Stimulated activated CD8-positive, alpha-beta memory T cell treated with anti-CD3 and anti-CD28 coated beads, Interleukin-12 subunit alpha, Interleukin-12 subunit beta, amount 100 ng/mL, for 1 hour (primary cell): ENCODE measurements around the gene USP16.
A peak's percentile ranks its signal among the peaks of the same experiment; 100 is the strongest.
"Not testable (repeated sequence)": the region's sequence is repeated elsewhere in the genome, so short reads cannot be mapped to it uniquely, and the experiment has no call there.

Experiments used
- DNase-seq: peaks from one replicate; pipeline ENCODE4 v3.0.0-alpha.2; 2020; ENCODE audit warnings: low read depth

The USP16 gene

DNA sequence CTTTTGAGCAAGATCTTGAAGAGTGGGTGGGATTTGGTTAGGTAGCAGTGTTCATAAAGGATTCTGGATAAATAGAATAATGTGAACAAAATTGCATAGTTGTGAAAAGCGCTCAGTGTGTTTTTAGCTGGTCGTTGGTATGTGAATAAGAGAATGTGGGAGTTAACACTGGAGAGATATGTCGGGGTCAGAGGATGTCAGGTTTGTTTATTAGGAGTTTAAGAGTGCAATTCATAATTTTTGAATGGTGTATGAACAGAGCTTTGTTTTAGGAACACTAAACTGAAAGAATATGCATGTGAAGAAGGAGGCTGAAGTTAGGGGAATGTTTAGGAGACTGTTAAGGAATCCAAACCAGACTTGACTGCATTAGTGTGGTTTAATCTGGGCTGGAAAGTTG is 9.4 kb downstream of the USP16 start:
- no peak for DNase-seq

DNA sequence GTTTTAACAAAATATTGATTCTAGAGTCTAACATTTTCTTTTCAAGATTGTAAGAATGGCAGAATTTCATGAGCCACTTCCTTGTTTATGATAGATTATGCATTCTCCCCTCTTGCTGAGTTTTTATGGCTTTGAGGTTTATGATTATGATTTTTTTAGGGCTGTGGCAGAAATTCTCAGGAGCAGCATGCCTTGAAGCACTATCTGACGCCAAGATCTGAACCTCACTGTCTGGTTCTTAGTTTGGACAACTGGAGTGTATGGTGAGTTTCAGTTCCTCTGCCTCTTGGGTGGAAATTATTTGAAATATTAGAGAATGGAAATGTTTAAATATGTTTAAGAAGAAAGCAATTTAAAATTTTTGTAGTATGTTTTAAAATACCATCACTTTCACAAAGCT is 10.2 kb downstream of the USP16 start:
- DNase-seq = no peak

DNA sequence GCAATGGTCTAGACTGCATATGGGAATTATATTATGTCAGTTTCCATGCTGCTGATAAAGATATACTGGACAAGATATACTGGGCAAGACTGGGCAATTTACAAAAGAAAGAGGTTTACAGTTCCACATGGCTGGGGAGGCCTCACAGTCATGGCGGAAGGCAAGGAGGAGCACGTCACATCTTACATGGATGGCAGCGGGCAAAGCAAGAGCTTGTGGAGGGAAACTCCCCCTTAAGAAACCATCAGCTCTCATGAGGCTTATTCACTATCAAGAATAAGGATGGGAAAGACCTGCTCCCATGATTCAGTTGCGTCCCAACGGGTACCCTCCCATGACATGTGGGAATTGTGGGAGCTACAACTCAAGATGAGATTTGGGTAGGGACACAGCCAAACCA is 27.8 kb downstream of the USP16 start:
- no peak for DNase-seq

DNA sequence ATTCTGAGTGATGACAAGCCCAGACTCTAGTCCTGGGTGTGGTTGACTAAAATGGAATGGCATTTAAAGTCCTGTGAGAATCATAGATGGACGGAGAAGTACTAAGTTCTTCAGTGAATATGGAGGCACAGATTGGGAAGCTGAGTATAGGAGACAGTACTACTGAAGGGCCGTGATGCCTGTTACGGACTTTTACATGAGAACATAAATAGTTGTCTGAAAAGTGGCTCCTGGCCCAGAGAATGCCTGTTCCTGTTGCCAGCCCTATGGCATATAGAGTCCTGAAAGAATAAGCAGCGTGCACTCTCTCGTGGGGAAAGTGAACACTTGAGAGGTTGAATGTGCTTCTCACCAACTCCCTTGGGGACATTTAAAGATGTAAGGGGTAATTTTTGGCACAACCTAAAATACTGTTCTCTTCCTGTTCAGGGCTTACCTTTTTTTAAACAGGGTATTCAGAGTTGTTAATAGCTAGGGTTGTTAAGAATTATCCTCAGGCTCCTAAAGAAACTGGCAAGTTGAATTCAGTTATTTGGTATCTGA is 28.6 kb downstream of the USP16 start:
- DNase-seq = no peak

DNA sequence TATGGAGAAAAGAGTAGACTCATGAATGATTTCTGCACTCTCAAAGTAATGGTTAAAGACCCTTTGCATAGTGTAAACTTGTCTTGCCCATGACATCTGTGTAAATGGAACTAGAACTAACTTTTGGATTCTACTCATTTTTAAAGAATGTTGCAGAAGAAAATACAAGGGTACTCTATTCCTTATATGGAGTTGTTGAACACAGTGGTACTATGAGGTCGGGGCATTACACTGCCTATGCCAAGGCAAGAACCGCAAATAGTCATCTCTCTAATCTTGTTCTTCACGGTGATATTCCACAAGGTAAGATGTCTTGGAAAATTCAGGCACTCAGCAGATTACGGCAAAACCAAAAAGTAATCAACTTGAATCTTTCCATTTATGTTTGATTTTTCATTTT is 29.2 kb downstream of the USP16 start:
- no peak for DNase-seq

DNA sequence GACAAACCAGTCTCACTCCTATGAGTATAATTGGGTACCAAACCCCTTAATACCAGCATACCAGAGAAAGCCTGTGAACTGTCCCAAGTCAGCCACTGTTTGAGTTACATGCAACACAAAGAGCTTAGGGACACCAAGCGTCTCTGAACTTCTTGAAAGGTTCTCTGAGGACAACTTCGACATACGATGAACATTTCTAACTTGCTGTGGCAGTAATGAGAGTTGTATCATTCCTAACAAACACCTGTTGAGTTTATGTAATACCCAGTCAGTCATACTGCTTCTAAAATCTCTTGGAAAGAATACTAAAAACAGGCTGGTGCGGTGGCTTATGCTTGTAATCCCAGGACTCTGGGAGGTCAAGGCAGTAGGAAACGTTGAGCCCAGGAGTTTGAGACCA is 30.6 kb downstream of the USP16 start:
- DNase-seq = no peak

DNA sequence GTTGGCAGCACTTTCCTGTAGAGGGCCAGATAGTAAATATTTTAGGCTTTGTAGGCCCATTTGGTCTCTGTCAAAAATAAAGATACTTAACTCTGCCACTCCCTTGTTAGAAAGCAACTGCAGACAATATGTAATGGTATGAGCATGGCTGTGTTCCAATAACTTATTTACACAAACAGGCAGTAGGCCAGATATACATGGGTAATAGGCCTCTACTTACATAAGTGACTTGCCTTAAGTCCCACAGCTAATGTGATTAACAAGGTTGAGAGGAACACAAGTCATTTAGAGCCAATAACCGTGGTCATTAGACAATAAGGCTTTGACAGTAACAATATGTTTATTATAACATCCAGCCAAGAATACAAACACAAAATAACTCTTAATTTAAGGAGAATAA is 31.5 kb downstream of the USP16 start:
- DNase-seq = no peak

DNA sequence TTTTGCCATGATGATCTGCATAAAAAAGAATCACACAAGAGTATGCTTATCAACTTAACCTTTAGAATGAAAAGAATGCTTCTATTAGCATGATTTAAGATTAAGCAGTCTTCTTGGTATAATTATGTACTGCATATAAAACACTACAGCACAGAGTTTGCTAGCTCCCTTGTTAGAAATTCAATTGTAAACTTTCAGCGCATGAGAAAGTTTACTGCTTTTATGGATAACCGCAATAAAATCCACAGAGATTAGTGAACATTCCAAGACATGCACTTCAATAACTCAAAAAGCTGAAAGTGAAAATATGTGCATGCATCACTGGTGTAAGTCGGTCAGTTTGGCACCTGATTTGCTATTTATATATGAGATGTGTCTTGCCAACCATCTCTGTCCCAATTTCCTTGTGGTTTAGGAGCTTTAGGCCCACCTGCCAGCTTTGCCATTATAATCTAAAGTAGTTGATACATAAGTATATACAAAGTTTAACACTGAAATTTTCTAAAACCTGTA is 32.1 kb downstream of the USP16 start:
- DNase-seq = no peak

DNA sequence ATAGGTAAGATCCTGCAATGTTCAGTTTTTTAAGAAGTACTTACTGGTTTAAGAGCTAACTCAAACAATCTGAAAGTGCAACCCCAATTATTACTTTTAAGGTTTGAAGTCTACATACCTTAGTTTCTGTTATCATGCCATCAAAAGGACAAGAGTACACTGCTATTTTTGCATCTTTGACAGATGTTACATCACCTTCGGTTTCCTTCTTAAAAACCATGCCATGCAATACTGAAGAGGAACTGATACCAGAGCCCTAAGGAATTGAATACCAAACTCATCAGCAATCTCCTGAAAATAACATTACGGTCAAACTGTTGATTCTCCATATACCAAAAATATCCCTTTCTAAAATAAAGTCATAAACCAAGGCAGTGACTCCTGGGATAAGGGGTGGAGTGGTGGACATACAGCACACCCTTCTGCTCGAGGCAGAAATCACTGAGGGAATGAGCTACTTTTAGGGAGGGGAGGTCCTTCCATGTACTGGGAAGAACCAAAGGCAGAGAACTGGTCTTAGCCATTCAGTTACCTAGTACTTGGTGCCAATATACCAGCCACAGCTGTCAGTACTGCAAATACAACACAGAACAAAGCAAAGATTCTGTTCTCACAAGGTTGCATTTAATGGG is 40.5 kb downstream of the USP16 start:
- DNase-seq = no peak

DNA sequence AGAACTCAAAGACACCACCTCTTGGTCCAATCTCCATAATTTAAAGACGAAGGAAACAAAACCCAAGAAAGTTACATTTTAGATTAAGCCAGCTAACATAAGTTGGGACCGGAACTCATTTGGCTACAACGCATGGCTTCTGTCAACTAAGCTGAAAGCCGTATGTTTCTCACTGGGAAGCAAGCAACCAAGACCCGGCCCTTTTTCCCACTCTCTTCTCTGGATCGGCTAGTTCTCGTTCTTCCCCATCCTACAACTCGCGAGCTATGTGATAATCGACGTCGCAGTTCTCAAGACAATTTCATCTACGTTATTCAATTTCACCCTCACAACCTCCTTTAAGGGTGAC is 48.4 kb downstream of the USP16 start:
- no peak for DNase-seq

DNA sequence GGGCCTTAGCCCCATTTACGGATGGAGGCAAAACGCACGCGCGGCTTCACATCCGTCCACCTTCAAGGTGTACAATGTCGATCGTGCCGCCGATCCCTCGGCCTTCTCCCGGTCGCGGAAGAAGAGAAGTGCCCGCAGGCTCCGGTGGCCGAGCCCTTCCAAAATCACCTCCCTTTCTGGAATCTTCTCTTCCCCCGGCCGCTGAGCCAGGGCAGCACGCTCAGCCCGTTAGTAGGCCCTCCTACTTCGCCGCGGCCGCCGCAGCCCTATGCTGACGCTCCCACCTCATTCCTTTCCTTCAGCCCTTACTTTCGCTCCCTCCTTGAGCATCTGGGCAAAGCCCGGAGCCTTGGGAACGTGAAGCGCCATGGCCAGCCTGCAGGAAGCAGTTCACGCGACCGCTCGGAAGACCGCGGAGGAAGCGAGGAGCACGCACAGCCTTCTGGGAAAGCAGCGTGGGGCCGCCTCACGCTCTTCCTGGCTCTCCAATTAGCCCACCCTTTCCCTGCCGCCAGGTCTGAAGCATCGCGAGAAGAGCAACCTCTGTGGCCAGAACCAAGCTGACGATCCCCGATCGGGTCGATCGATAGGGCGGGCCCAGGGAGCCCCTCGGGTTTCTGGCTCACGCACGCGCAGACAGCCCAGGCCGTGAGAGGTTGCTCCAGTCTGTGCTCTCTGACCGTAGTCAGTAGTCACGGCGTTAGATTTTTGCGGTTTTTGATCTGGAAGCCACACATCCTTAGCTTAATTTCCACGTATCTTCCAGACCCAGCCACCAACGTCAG is 48.9 kb downstream of the USP16 start, which contains the start of gene CCT8:
Gene CCT8 (minus strand): TSS at position 427 of the 785 bp plus-strand sequence. CDS start 58 bp downstream, at position 369.
- DNase-seq = peak; percentile 98

DNA sequence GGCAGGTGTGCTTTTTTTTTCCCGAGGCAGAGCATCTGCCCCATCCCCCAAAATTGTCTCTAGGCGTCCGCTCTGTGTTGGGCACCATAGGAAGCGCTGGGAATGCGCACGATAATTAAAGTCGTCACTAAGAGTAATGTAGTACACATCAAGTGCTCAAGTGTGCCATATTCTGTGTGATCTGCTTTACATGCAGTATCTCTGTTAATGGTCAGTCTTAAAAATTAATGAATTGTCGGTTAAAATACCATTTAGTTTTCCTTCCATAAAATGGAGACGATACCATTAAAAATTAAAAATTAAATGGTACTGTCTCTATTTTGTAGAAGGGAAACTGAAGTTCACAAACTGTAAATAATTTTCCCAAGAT is 49.5 kb downstream of the USP16 start:
- DNase-seq = no peak

DNA sequence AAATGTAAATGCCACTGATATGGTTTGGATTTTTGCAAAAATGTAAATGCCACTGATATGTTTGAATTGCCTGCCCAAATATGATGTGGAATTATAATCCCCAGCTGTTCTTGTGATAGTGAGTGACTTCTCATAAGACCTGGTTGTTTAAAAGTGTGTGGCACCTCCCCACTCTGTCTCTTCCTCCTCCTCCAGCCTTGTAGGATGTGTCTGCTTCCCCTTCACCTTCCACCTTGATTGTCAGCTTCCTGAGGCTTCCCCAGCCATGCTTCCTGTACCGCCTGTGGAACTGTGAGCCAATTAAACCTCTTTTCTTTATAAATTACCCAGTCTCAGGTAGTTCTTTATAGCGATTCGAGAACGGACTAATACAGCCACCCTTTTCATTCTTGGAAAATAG is 50.3 kb downstream of the USP16 start:
- no peak for DNase-seq

DNA sequence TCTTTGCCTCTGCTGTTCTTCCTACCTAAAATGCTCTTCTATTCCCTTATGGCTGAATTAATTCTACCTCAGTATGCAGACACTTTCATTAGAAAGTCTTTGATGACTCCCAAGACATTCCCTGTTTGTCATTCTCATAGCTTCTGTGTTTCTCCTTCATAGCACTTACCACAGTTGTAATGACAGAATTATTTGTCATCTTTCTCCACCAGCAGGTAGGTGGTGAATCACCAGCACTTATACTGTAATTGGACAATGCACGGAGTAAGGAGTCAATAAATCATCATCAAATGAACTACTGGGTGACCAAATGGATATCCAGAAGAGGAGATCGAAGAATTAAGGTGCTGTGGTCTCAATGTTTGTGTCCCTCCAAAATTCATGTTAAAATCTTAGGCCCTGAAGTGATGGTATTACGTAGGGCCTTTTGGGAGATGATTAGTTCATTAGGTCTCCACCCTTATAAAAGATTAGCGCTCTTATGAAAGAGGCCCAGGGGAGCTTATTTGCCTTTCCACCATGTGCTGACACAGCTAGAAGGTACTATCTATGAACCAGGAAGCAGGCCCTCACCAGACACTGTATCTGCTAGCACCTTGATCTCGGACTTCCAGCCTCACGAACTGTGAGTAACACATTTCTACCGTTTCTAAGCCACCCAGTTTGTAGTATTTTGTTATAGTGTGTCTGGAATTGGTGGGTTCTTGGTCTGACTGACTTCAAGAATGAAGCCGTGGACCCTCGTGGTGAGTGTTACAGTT is 51.4 kb downstream of the USP16 start:
- no peak for DNase-seq

DNA sequence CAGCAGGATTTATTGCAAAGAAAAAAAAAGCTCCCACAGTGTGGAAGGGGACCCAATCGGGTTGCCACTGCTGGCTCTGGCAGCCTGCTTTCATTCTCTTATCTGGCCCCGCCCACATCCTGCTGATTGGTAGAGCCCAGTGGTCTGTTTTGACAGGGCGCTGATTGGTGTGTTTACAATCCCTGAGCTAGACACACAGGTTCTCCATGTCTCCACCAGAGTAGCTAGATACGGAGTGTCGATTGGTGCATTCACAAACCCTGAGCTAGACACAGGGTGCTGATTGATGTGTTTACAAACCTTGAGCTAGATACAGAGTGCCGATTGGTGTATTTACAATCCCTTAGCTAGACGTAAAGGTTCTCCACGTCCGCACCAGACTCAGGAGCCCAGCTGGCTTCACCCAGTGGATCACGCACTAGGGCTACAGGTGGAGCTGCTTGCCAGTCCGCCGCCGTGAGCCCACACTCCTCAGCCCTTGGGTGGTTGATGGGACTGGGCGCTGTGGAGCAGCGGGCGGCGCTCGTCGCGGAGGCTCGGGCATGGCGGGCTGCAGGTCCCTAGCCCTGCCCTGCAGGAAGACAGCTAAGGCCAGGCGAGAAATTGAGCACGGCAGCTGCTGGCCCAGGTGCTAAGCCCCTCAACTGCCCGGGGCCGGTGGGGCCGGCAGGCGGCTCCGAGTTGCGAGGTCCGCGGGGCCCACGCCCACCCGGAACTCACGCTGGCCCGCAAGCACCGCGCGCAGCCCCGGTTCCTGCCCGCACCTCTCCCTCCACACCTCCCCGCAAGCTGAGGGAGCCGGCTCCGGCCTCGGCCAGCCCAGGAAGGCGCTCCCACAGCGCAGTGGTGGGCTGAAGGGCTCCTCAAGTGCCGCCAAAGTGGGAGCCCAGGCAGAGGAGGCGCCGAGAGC is 52.5 kb downstream of the USP16 start:
- not testable (repeated sequence) for DNase-seq

DNA sequence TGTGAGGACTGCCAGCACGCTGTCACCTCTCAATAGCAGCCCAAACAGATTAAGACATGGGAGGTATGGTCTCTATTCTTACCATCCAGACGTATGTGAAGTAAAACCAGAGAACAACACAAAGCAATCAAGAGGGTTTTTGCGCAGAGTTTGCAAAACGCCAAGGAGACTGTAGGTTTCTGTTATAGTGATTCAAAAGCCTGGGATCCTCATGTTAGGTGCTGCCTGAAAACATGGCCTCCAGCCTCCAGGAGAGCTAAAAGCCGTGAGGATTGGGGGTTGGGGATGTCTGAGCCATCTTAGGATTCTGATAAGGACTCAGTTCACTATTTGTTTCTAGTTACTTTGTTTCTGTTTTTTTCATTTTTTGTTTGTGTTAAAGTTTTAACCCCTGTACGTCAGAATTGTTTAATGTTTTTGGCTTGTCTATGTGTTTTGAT is 53.2 kb downstream of the USP16 start:
- DNase-seq = no peak

DNA sequence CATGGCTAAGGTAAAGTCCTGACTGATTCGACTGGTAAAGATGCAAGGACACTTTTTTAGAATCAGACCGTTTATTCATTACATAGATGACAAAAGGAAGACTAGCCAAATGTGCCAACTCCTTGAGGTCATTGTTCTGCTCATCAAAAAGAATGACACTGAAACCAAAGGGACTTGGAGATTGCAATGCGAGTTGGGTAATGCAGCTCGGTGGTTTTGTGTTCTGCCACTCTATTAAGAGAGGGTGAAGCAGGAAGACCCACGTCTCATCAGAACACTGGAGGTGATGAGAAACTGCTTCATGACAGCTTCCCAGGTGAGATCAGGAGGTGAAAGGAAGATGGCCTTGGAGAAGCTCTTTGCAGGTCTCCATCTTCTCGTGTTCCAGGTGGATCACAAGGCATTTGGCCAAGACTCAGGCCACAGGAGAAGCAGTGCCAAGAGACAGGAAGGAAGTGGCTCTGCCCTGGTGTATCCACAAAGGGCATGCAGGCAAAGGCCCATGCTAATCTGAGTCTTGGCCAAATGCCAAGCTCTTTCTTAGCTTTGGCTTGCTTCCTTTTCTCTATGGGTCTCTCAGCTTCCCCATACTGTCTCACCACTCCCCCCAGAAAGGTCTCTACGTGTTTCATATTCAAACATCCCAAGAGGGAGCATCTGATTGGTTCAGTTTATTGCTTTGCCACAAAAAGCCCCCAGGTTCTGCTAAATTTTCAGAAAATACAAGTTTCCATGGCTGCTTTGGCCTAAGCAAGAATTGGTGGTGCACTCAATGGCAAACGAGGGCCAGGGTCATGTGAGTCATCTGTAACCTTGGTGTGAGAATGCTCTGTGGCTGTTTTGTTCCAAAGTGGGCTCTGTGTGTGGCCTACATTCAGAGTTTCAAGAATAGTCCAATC is 54.6 kb downstream of the USP16 start:
- no peak for DNase-seq

DNA sequence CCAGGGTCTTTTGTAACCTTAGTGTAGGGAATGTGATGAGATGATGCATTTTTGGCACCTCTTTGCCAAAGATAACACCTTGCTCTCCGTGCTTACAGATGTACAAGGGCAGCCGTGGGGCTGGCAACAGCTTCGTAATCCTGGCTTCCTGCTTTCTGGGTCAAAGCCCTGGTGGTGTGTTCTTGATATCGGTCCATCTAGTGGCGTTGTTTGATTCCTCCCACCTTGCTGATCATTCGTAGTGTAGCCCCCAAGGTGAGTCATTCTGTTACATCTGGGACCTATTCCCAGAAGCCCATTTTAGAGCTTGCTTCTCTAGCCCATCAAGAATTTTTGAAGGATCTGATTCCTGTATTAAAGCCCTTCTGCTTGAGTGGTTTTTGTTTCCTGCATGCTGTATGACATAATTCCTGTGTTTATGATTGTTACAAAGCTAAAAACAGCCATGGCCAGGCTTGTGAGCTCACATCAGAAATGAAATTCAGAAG is 56.0 kb downstream of the USP16 start:
- no peak for DNase-seq

DNA sequence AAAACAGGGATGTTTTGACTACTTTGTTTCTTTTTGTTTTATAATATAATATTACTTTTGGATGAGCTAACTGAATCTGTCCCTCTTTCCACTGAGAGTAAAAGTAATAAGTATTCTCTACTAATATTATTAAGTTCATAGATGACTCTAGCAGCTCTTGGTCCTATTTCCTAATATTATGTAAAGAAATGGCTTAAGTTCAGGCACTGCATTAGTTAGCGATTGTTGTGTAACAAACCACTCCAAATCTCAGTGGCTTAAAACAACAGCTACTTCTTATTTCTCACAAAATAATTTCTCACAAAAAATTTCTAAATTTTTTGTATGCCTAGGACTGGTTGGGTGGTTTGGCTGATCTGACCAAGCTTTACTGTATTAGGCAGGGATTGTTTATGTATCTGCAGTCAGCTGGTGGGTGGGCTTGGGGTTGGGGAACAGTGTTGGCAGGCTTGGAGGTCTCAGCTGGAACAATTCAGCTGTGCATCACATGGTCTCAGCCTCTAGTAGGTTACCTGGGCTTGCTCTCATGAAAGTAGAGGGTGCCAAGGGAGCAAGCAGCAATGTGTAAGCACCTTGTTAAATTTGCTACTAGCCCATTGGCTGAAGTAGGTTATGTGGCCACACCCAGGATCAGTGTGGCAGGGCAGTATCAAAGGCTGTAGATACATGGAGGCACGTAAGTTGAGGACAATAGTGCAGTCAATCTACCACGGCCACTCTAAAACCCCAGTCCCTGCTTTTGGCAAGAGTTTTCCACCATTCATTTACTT is 57.8 kb downstream of the USP16 start:
- DNase-seq = no peak

DNA sequence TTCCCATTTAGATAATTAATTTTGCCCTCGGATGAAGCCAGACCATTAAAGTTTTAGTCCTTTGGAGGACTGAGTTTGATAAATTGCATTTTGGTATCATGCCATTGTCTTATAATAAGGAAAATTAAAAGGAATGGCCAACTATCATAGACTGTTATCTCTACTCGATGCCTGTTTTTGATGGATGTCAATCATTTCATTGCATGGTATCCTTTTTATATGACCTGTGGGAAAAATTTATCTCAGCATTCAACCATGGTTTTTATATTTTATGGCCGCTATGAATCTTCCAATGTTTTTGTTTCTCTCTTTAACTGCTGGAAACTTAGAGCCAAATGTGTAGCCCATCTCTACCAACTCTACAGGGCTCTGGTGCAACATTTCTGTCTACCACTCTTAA is 58.8 kb downstream of the USP16 start:
- DNase-seq = no peak
